Lower leg skin (tissue), 4 donors: Measurements from ENCODE around the gene RAX2. TPM values are rescaled to one million over a fixed set of nuclear protein-coding genes. Genes with fewer than 3 reads are reported as not detected.

Source experiments
- DNase-seq, 2 donors: peaks; one replicate each; pipeline ENCODE4 v3.0.0-alpha.2; 2019; ENCODE audit warnings: low spot score in 2 of 2
- H3K4me3 ChIP-seq: fragments of 200-600 bp; sonication (generic); 2 replicates; pipeline ENCODE4 v1.5.1; 2017; ENCODE audit warnings: mild to moderate bottlenecking, low read depth; ENCODE audit not compliant: poor library complexity, severe bottlenecking
- CTCF ChIP-seq, 3 donors: fragments of 450-650 bp; IDR thresholded peaks; one replicate each; pipeline ENCODE4 v1.5.1; 2016; ENCODE audit warnings: antibody characterized with exemption in 3 of 3, mild to moderate bottlenecking in 3 of 3, moderate library complexity in 2 of 3
- POLR2A ChIP-seq, 2 donors: fragments of 450-650 bp; IDR thresholded peaks; one replicate each; pipeline ENCODE4 v1.6.1; 2016 to 2017; ENCODE audit warnings: antibody characterized with exemption in 2 of 2, mild to moderate bottlenecking in 1 of 2, moderate library complexity in 1 of 2
- WGBS, 2 donors: methylation state at CpG; one replicate each; pipeline ENCODE4 v1.1.5; 2018; 5-methylcytosine and 5-hydroxymethylcytosine counted together
- intact Hi-C: fragments of 100-400 bp; cut with DNase I; formaldehyde crosslinking; loops from one replicate; pipeline ENCODE4 v1.15.0; 2023; ENCODE audit warnings: low total_unique reads
- total RNA-seq, 4 donors: library from RNA; depleted of rRNA; stranded (reverse); fragments of >200 nt; gene quantifications; one replicate each; pipeline ENCODE4 v1.1.0, GENCODE V29; 2016

The RAX2 gene
- total RNA-seq, 4 donors from 2014 or later, result not detected

GRCh38 chr19:3783660-3784584 lies 11.9 kb upstream of the RAX2 start:
- TF ChIP-seq POLR2A (IDR thresholded peaks at IDR 0.05), result no peak
- no peak for TF ChIP-seq CTCF (IDR thresholded peaks at IDR 0.05)
- no peak for DNase-seq
- H3K4me3 ChIP-seq, result no peak overlapping the region
- intact Hi-C loops, result no loop called here
- 73 to 77% methylated on average over 34 to 49 of the region's 49 CpGs for WGBS, 2 donors

GRCh38 chr19:3782903-3783302 lies 10.9 kb upstream of the RAX2 start:
- no peak for TF ChIP-seq POLR2A (IDR thresholded peaks at IDR 0.05)

GRCh38 chr19:3782330-3782729 lies 10.3 kb upstream of the RAX2 start:
- intact Hi-C loops, result no loop called here
- 90 to 94% methylated on average over 1 of the region's 1 CpG for WGBS, 2 donors
- TF ChIP-seq POLR2A (IDR thresholded peaks at IDR 0.05) (no peak), CTCF (IDR thresholded peaks at IDR 0.05) (no peak)
- no peak for DNase-seq
- H3K4me3 ChIP-seq, result no peak overlapping the region

More at GRCh38 chr19:3782903-3783302, 10.9 kb upstream of the RAX2 start:
- no peak for DNase-seq
- intact Hi-C loops, result no loop called here
- 83 to 88% methylated on average over 13 of the region's 13 CpGs for WGBS, 2 donors
- H3K4me3 ChIP-seq, result no peak overlapping the region

- WGBS, 2 donors, result 96 to 98% methylated on average over 2 of the region's 2 CpGs
- no peak overlapping the region for H3K4me3 ChIP-seq
- no peak for DNase-seq
- TF ChIP-seq POLR2A (IDR thresholded peaks at IDR 0.05), result no peak
- no peak for TF ChIP-seq CTCF (IDR thresholded peaks at IDR 0.05)
- intact Hi-C loops, result no loop called here
Observed at GRCh38 chr19:3781603-3782002, 9.6 kb upstream of the RAX2 start.

GRCh38 chr19:3780786-3781304 lies 8.8 kb upstream of the RAX2 start:
- H3K4me3 ChIP-seq, result no peak overlapping the region
- TF ChIP-seq POLR2A (IDR thresholded peaks at IDR 0.05) (no peak), CTCF (IDR thresholded peaks at IDR 0.05) (no peak)
- DNase-seq, result no peak
- intact Hi-C loops, result no loop called here
- WGBS, 2 donors, result 88 to 89% methylated on average over 9 of the region's 9 CpGs

- H3K4me3 ChIP-seq, result no peak overlapping the region
- WGBS, 2 donors, result 64 to 66% methylated on average over 42 to 44 of the region's 44 CpGs
- DNase-seq, result no peak
- TF ChIP-seq CTCF (IDR thresholded peaks at IDR 0.05), result no peak
- no peak for TF ChIP-seq POLR2A (IDR thresholded peaks at IDR 0.05)
- intact Hi-C loops, result no loop called here
Observed at GRCh38 chr19:3778899-3779723, 7.1 kb upstream of the RAX2 start.
